ENCODE measurements around the gene NEK1. TPM values are rescaled to one million over a fixed set of nuclear protein-coding genes. Genes with fewer than 3 reads are reported as not detected.

Gene NEK1
- total and polyA plus RNA-seq, 2 donors (not counting 3 experiments of a cell fraction or from before 2014, with no cell fraction given) = 2.6 to 10.1 TPM

GRCh38 chr4:169620880-169621248 is 8.5 kb upstream of the NEK1 start:
- Histone ChIP-seq H2AFZ (ENCODE audit: low read depth, low read length) (peak overlapping the region; percentile 34), H3K4me1 (ENCODE audit: control insufficient read depth, extremely low read depth, insufficient read depth, low read length) (peaks cover 19% of the 10 kb centered on the region), H3K27ac (ENCODE audit: insufficient read depth, low read depth, low read length) (peak overlapping the region; percentile 92), H3K4me3 (replicated peaks in 1 of 3; ENCODE audit: insufficient read depth in 1 of 3, low read depth in 1 of 3, low read length in 3 of 3) (peak overlapping the region; percentile 81 to 98 (median 91)), H3K27me3 (ENCODE audit: control insufficient read depth in 2 of 2, insufficient read depth in 2 of 2, low read length in 2 of 2) (no peaks in the 10 kb centered on the region), H4K20me1 (replicated peaks; ENCODE audit: control insufficient read depth, extremely low read depth, insufficient read depth, low read length) (no peaks in the 10 kb centered on the region), H3K4me2 (ENCODE audit: insufficient read depth, low read length) (peak overlapping the region; percentile 100), H3K36me3 (ENCODE audit: control insufficient read depth in 2 of 2, extremely low read depth in 1 of 2, insufficient read depth in 2 of 2, low read length in 2 of 2) (no peaks in the 10 kb centered on the region), H3K9ac (replicated peaks; ENCODE audit: extremely low read depth, insufficient read depth, low read length) (peak overlapping the region; percentile 99), H3K9me1 (replicated peaks; ENCODE audit: control insufficient read depth, extremely low read depth, insufficient read depth, low read length) (no peaks in the 10 kb centered on the region), H3K79me2 (ENCODE audit: control insufficient read depth, insufficient read depth, low read length) (peaks cover 41% of the 10 kb centered on the region), H3K9me3 (replicated peaks; ENCODE audit: control insufficient read depth, insufficient read depth, low read length) (no peaks in the 10 kb centered on the region)
- FAIRE-seq = no peak
- CTCF ChIA-PET = interaction anchor here (0.8 to 4.0 kb wide), 8 partner anchors 9 to 189 kb away, joined by 3 to 19 read pairs (median 4); no protein-coding TSS in a partner anchor
- DNase-seq (ENCODE audit: low read depth, low spot score) = peak; percentile 64
- intact Hi-C loops (cut with micrococcal nuclease) (loop anchor here (1.0 kb wide), 5 partner anchors 9 to 469 kb away; partner anchors contain the start of gene NEK1), dilution Hi-C loops (cut with MboI; ENCODE audit: extremely low pct_ligation_motif_present, low sequenced_read_pairs) (no loop called here)
- POLR2A ChIA-PET = interaction anchor here (1.9 kb wide), 1 partner anchor 39 kb away, joined by 8 read pairs; no protein-coding TSS in a partner anchor
- TF ChIP-seq CTCF (IDR thresholded peaks at IDR 0.05; ENCODE audit: extremely low read depth in 1 of 2, insufficient read depth in 1 of 2, low read depth in 1 of 2, low read length in 2 of 2) = no peak
- TSS peak; percentile 78 for BruUV-seq (replicated peaks)

- no peaks in the 10 kb centered on the region for H3K9me3 ChIP-seq (replicated peaks; ENCODE audit: control insufficient read depth, insufficient read depth, low read length)
- H3K79me2 ChIP-seq (ENCODE audit: control insufficient read depth, insufficient read depth, low read length) = peaks cover 34% of the 10 kb centered on the region
- H3K27me3 ChIP-seq (ENCODE audit: control insufficient read depth in 2 of 2, insufficient read depth in 2 of 2, low read length in 2 of 2) = no peaks in the 10 kb centered on the region
- peak within 1 kb of the TSS; percentile 92 for H3K27ac ChIP-seq (ENCODE audit: insufficient read depth, low read depth, low read length)
- peak within 1 kb of the TSS; percentile 74 for H2AFZ ChIP-seq (ENCODE audit: low read depth, low read length)
- H3K4me3 ChIP-seq (replicated peaks in 1 of 3; ENCODE audit: insufficient read depth in 1 of 3, low read depth in 1 of 3, low read length in 3 of 3) = peak within 1 kb of the TSS; percentile 81 to 98 (median 91)
- DNase-seq (ENCODE audit: low read depth, low spot score) (peak; percentile 98), FAIRE-seq (peak; percentile 79)
- no peaks in the 10 kb centered on the region for H4K20me1 ChIP-seq (replicated peaks; ENCODE audit: control insufficient read depth, extremely low read depth, insufficient read depth, low read length)
- BruUV-seq (replicated peaks) = no TSS peak
- peak within 1 kb of the TSS; percentile 100 for H3K4me2 ChIP-seq (ENCODE audit: insufficient read depth, low read length)
- dilution Hi-C loops (cut with MboI; ENCODE audit: extremely low pct_ligation_motif_present, low sequenced_read_pairs) (no loop called here), intact Hi-C loops (cut with micrococcal nuclease) (loop anchor here (1.0 kb wide), 5 partner anchors 8 to 470 kb away; partner anchors contain the start of gene NEK1)
- TF ChIP-seq EZH2 (IDR thresholded peaks at IDR 0.05; ENCODE audit: borderline replicate concordance, low read depth, low read length, severe bottlenecking) (no peak), POLR2A (IDR thresholded peaks at IDR 0.05; ENCODE audit: low read depth, low read length) (peak; percentile 94), GATA2 (IDR thresholded peaks at IDR 0.05; ENCODE audit: insufficient read depth, insufficient read length, low read depth, low read length) (no peak), JUN (IDR thresholded peaks at IDR 0.05; ENCODE audit: borderline replicate concordance, insufficient read depth, insufficient read length, low read depth) (peak; percentile 33), MYC (IDR thresholded peaks at IDR 0.05; ENCODE audit: low read depth, low read length) (no peak), CTCF (IDR thresholded peaks at IDR 0.05; ENCODE audit: extremely low read depth in 1 of 2, insufficient read depth in 1 of 2, low read depth in 1 of 2, low read length in 2 of 2) (peak in 1 of 2 donors; percentile 14), FOS (IDR thresholded peaks at IDR 0.05; ENCODE audit: borderline replicate concordance, insufficient read depth, low read length) (no peak), MAX (IDR thresholded peaks at IDR 0.05; ENCODE audit: insufficient read depth, insufficient read length) (no peak), POLR2AphosphoS5 (IDR thresholded peaks at IDR 0.05; ENCODE audit: insufficient read depth, low read depth, low read length) (peak; percentile 80)
- no peaks in the 10 kb centered on the region for H3K9me1 ChIP-seq (replicated peaks; ENCODE audit: control insufficient read depth, extremely low read depth, insufficient read depth, low read length)
- ChIA-PET POLR2A (interaction anchor here (1.0 to 1.9 kb wide), 2 partner anchors 40 to 44 kb away, joined by 3 to 8 read pairs; no protein-coding TSS in a partner anchor), CTCF (interaction anchor here (0.8 to 4.0 kb wide), 14 partner anchors 10 to 610 kb away, joined by 3 to 19 read pairs (median 4); partner anchors contain the start of gene CBR4)
- no peaks in the 10 kb centered on the region for H3K36me3 ChIP-seq (ENCODE audit: control insufficient read depth in 2 of 2, extremely low read depth in 1 of 2, insufficient read depth in 2 of 2, low read length in 2 of 2)
- peak within 1 kb of the TSS; percentile 99 for H3K9ac ChIP-seq (replicated peaks; ENCODE audit: extremely low read depth, insufficient read depth, low read length)
- H3K4me1 ChIP-seq (ENCODE audit: control insufficient read depth, extremely low read depth, insufficient read depth, low read length) = peaks cover 19% of the 10 kb centered on the region
Measured at GRCh38 chr4:169619958-169620879, 7.8 kb upstream of the NEK1 start, which contains the start of gene CLCN3. CLCN3 (plus strand) TSS chr4:169620578; CDS start chr4:169635929, 15,351 bp downstream.

Measured in endothelial cell of umbilical vein (primary cell).